KOPT-K1 (cell line): ENCODE measurements around the gene MTFP1.

ENCODE experiments used
- H3K27ac ChIP-seq: fragments of 200-600 bp; sonication (generic); 2 replicates; pipeline ENCODE4 v1.5.1; 2016; ENCODE audit warnings: antibody characterized with exemption, mild to moderate bottlenecking, low read depth, low read length; ENCODE audit not compliant: poor library complexity, severe bottlenecking
- H3K36me3 ChIP-seq: fragments of 200-600 bp; sonication (generic); 2 replicates; pipeline ENCODE4 v1.5.1; 2017; ENCODE audit warnings: antibody characterized with exemption, mild to moderate bottlenecking, low read length, moderate library complexity; ENCODE audit not compliant: insufficient read depth
- H3K9me3 ChIP-seq: fragments of 200-600 bp; sonication (generic); 2 replicates; pipeline ENCODE4 v1.5.1; 2017; ENCODE audit warnings: antibody characterized with exemption, low read length, mild to moderate bottlenecking; ENCODE audit not compliant: insufficient read depth, poor library complexity, severe bottlenecking

The MTFP1 gene

DNA sequence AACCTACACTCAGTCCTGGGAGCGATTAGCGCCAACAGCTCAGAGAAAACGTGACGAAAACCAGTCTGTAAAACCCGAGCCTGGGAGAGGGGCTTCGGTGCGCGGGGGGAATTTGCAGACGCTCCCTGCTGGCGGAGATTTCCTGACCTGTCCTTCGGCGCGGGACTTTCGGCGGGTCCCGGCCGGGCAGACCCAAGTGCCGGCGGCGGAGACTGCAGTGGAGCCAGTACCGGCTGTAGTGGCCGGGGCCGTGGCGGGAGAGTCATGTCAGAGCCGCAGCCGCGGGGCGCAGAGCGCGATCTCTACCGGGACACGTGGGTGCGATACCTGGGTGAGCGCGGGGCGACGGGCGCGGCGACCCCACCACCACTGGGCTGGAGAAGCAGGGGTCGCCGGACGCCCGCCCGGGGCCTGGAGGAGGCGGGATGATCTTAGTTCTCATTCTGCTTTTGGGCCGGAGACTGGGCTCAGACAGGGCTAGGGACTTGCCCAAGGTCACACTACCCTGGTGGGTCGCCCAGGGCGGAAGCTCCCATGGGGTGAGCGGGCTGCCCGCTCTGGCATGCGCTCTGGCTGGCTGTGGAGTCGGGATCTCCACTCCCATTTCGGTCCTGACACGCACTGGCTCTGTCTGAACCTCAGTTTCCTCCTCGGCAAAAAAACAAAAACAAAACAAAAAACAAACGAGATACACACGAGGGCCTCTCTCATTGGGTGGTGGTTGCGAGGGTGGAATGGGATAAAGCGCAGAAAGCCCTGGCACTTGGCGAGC lies at the start of gene MTFP1:
Gene MTFP1 (plus strand): TSS at position 153 of the 772 bp plus-strand sequence. CDS start 112 bp downstream, at position 265.
- Histone ChIP-seq H3K27ac (peak within 1 kb of the TSS; percentile 93), H3K36me3 (peaks cover 45% of the 10 kb centered on the region)

DNA sequence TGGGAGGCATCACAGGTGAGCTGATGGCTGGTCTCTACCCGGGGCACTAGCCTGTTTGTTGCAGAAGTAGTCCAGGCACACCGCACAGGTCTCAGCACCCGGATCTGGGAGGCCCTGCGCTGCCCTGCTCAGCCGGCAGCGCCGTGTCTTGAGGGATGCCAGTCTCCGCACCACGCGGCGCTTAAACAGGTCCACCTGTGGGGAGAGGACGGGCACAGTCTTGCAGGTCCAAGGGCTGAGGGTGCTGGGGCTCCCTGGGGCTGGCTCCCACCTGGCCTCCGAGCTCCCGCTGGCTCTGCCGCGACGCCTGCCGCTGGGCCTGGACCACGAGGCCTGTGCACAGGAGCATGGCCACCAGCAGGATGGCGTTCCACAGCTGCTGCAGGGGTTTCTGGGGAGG lies 45.6 kb upstream of the MTFP1 start:
- Histone ChIP-seq H3K27ac (no peak overlapping the region), H3K36me3 (no peaks in the 10 kb centered on the region)

More for the DNA sequence above, at the start of gene MTFP1:
- no peaks in the 10 kb centered on the region for H3K9me3 ChIP-seq

DNA sequence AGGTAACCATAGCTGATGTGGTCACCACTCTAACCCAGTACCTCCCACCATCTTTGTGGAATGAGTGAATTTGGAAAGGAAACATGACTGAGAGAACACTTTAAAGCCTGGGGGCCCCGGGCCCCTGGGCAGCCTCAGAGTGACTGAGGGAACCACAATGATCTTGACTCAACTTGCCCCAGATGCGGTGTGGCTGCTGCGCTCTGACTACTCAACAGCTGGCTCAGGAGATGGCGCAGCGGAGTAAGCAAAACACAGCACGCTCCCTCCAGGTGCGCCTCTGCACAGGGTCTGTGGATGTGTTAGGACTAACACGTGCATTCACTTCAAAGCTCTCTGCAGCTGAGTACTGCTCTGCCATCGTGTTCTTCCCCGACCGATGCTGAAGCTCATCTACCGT lies 44.3 kb upstream of the MTFP1 start:
- H3K36me3 ChIP-seq = no peaks in the 10 kb centered on the region
- H3K27ac ChIP-seq = peak overlapping the region; percentile 46
- no peaks in the 10 kb centered on the region for H3K9me3 ChIP-seq

More for the DNA sequence above, 45.6 kb upstream of the MTFP1 start:
- no peaks in the 10 kb centered on the region for H3K9me3 ChIP-seq

DNA sequence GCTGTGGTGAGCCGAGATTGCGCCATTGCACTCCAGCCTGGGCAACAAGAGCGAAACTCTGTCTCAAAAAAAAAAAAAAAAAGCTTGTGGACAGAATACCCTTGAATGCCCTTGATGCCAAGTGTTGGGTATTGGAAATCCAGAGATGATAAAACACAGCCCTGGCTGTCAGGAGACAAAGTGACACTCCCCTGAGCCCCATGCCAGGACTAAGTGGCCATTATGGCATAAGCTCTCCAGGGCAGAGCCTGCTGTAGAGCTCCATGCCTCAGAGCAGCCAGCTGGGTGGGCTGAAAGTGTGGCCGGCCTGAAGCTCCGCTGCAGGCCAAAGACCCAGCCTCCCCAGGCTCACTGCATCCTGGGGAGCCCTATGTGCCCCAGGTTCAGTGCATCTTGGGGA lies 43.2 kb upstream of the MTFP1 start:
- H3K27ac ChIP-seq = peak overlapping the region; percentile 46
- no peaks in the 10 kb centered on the region for H3K36me3 ChIP-seq
- no peaks in the 10 kb centered on the region for H3K9me3 ChIP-seq

DNA sequence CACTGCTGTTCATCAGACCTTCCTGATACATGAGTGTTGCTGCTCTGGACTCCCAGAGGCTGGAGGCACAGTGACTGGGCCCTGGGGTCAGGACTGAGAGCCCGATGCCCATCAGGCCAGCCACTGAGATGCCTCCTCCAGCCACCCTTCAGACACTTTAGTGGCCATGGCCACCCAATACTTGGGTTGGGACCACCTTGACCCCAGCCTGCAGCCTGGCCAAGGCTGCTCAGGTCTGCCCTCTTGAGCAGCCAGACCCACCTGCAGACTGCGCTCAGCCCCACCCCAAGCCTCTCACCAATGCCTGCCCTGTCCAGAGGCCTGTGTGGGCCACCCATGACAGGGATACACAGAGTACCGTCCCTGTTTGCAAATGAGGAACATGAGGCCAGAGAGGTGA lies 42.5 kb upstream of the MTFP1 start:
- Histone ChIP-seq H3K36me3 (no peaks in the 10 kb centered on the region), H3K9me3 (no peaks in the 10 kb centered on the region), H3K27ac (no peak overlapping the region)

DNA sequence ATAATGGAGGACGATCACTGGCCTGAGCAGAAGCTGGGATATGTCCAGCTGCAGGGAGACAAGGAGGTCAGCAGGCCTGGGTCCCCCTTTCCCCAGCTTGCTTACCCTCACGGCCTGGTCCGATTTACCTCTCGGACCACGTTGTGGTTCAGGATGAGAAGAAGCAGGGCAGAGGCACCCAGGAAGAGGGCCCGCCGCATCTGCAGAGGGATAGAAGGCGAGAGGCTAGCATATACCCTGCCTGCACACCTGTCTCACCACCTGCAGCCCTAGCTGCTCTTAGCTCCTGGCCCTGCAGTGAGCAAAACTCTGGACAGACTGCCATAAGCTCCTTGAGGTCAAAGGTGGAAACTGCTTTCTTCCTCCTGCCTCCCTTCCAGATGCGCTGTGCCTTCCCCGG lies 39.6 kb upstream of the MTFP1 start:
- H3K9me3 ChIP-seq = peaks cover 4% of the 10 kb centered on the region
- no peak overlapping the region for H3K27ac ChIP-seq
- H3K36me3 ChIP-seq = no peaks in the 10 kb centered on the region

- Histone ChIP-seq H3K36me3 (no peaks in the 10 kb centered on the region), H3K9me3 (peaks cover 5% of the 10 kb centered on the region), H3K27ac (no peak overlapping the region)
Measured at GRCh38 chr22:30386608-30386959, 39.0 kb upstream of the MTFP1 start.

GRCh38 chr22:30386960-30387827 lies 38.4 kb upstream of the MTFP1 start, which contains the start of gene RNF215:
TSS of gene RNF215 (minus strand) at chr22:30387411. CDS start at chr22:30387313, 98 bp downstream.
- H3K36me3 ChIP-seq = no peaks in the 10 kb centered on the region
- H3K27ac ChIP-seq = peak within 1 kb of the TSS; percentile 44
- peaks cover 5% of the 10 kb centered on the region for H3K9me3 ChIP-seq

GRCh38 chr22:30390974-30391691 lies 34.4 kb upstream of the MTFP1 start:
- Histone ChIP-seq H3K36me3 (no peaks in the 10 kb centered on the region), H3K27ac (peak overlapping the region; percentile 22), H3K9me3 (peaks cover 5% of the 10 kb centered on the region)

- Histone ChIP-seq H3K27ac (peak overlapping the region; percentile 41), H3K9me3 (peaks cover 5% of the 10 kb centered on the region), H3K36me3 (no peaks in the 10 kb centered on the region)
Measured at GRCh38 chr22:30392661-30393321, 32.8 kb upstream of the MTFP1 start.

DNA sequence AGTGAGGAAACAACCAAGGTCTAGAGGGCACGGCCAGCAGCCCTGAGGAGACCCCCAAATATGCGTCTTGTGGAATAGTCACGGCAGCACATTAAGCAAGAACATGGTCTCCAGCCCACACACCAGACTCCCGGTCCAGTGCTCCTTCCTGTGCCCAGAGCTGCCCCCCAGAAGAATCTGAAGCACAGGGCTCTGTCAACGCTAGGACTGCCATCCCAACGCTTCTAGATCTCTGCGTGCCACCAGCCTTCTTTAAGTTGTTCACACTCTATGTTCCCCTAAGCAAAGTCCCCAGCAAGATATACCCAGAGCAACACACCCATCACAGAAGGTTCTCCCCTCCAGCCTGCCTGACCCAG lies 32.3 kb upstream of the MTFP1 start:
- H3K9me3 ChIP-seq = peaks cover 5% of the 10 kb centered on the region
- no peaks in the 10 kb centered on the region for H3K36me3 ChIP-seq
- no peak overlapping the region for H3K27ac ChIP-seq

GRCh38 chr22:30393885-30394284 lies 31.7 kb upstream of the MTFP1 start:
- Histone ChIP-seq H3K36me3 (no peaks in the 10 kb centered on the region), H3K9me3 (peaks cover 5% of the 10 kb centered on the region), H3K27ac (no peak overlapping the region)

DNA sequence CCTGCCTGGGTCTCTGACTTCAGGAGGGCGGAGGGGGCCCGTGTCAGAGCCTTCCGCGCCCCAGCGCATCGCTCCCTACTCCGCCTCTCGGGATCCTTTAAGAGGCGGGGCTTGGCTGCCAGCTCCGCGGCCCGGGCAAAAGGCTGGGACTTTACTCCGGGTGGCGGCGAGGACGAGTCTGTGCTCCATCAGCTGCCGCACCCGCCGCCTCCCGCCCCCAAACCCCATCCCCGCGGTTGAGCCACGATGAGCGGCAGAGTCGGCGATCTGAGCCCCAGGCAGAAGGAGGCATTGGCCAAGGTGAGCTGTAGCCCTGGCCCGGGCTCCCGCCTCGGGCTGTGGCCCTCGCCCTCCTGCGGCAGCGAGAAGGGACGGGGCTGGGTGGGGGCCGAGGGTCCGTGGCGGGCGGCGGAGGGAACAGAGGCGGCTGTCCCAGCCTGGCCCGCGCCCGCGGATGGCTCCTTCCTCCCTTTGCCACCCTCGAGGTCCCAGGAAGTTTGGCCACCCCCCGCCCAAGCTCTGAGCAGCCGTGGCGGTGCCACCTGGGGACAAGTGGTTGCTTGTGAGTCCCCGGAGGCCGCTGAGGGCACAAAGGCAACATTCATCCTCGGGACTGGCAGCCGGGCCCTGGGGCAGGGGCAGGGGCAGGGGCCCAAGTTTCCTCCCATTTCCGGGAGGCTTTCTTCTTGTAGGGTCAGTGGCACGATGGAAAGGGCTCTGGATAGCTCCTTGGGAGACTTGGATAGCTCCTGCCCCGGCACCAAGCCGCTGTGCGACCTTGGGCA lies 28.5 kb upstream of the MTFP1 start, which contains the start of gene SEC14L2:
Gene SEC14L2 (plus strand): TSS at position 148 of the 785 bp plus-strand sequence. CDS start 99 bp downstream, at position 247.
- no peaks in the 10 kb centered on the region for H3K36me3 ChIP-seq
- H3K9me3 ChIP-seq = no peaks in the 10 kb centered on the region
- peak within 1 kb of the TSS; percentile 47 for H3K27ac ChIP-seq
